NCI-H146 (cell line): ENCODE measurements around the gene MPRIP.

Source experiments
- DNase-seq: peaks from one replicate; lab custom pipeline; 2025; lab: John Stamatoyannopoulos, UW

MPRIP gene

DNA sequence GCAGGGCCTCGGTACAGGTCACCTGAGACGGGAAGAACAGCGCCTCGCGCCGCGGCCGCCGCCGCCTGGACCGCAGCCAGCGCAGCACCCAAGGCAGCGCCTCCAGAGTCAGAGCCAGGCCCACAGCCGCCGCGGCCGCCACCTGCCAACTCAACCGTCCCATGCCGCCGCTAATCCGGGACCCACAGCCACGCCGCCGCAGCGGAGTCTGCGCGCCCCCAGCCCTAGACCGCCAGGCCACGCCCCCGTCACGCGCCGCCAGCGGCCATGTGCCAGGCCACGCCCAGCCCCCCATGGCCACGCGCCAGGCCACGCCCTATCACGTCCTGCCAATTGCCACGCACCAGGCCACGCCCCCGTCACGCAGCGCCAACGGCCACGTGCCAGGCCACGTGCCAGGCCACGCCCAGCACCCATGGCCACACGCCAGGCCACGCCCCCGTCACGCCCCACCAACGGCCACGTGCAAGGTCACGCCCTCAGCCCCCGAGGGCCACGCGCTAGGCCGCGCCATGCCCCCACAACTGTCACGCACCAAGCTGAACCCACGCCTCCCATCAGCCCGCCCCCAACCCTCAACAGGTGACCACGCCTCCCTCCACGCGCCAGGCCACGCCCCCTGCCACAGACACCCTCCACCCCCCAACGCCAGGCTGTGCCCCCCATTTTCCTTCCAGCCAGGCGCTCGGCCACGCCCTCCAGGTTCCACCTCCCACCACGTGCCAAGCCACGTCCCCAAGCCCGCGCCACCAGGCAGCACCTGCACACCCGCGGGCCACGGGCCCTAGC is 164.1 kb downstream of the MPRIP start, which contains the start of gene PLD6:
TSS of gene PLD6 (minus strand) at position 210 of the 789 bp plus-strand sequence. CDS start at position 163, 47 bp downstream.
- DNase-seq, result peak; percentile 92

- no peak for DNase-seq
These were observed 164.7 kb downstream of the MPRIP start for GRCh38 chr17:17206913-17207335.

DNA sequence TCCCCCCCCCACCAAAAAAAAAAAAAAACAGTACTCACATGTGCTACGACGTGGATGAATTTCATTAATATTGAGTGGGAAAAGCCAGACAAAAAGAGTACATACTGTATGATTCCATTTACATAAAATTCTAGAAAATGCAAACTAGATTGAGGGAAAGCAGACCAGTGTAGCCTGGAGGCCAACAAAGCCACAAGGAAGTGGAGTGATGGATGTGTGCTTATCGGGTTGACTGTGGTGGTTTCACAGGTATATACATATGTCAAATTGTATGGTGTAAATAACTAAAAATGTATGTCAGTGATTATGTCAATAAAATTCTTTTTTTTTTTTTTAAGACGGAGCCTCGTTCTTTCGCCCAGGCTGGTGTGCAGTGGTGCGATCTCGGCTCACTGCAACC is 165.7 kb downstream of the MPRIP start:
- no peak for DNase-seq

- no peak for DNase-seq
These were observed 171.5 kb downstream of the MPRIP start for GRCh38 chr17:17213775-17214174.

- no peak for DNase-seq
These were observed 172.6 kb downstream of the MPRIP start for GRCh38 chr17:17214646-17215436.

DNA sequence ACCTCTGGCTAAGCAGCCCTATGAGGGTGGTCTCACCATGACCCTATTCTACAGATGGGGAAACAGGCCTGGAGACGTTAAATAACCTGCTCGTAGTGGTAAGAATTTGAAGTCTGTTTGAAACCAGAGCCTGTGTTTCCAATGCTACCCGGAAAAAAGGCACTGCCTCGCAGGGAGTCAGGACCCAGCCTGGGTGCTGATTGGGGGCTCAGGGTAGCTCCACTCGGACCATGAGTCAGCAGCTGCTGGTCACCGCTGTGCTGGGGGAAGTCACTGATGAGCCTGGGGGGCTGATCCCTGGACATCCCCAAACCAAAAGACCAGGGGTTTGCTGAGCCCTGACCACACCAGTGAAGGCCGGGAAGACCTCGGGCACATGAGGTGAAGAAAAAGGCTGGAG is 173.3 kb downstream of the MPRIP start:
- DNase-seq, result no peak

GRCh38 chr17:17216236-17216635 is 174.0 kb downstream of the MPRIP start:
- DNase-seq, result no peak

DNA sequence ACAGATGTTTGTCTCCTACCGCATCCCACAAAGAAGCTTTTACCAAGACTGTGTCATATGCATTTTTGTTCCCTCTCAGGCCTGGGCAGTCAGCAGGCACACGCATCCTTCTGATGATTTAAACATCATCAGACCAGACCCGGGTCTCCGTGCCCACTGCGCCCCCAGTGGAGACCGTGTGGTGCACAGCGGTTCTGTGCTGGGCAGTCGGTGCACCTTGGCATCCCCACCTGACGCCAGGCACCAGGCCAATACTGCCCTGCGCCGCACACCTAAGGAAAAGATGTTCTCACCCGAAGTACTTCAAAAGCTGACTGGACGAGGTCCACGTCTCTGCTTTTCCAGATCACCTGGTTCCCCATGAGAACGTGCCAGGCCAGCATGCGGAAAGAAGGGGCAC is 174.5 kb downstream of the MPRIP start:
- no peak for DNase-seq

GRCh38 chr17:17217995-17218394 is 175.7 kb downstream of the MPRIP start:
- DNase-seq, result no peak

GRCh38 chr17:17220529-17220928 is 178.3 kb downstream of the MPRIP start:
- DNase-seq, result peak; percentile 95

GRCh38 chr17:17221329-17221728 is 179.1 kb downstream of the MPRIP start:
- DNase-seq, result no peak

- no peak for DNase-seq
These were observed 181.5 kb downstream of the MPRIP start for GRCh38 chr17:17223736-17224135.

- DNase-seq, result no peak
These were observed 181.9 kb downstream of the MPRIP start for GRCh38 chr17:17224137-17224536.

- no peak for DNase-seq
These were observed 183.6 kb downstream of the MPRIP start for GRCh38 chr17:17225901-17226300.

- no peak for DNase-seq
These were observed 184.4 kb downstream of the MPRIP start for GRCh38 chr17:17226451-17227265.

DNA sequence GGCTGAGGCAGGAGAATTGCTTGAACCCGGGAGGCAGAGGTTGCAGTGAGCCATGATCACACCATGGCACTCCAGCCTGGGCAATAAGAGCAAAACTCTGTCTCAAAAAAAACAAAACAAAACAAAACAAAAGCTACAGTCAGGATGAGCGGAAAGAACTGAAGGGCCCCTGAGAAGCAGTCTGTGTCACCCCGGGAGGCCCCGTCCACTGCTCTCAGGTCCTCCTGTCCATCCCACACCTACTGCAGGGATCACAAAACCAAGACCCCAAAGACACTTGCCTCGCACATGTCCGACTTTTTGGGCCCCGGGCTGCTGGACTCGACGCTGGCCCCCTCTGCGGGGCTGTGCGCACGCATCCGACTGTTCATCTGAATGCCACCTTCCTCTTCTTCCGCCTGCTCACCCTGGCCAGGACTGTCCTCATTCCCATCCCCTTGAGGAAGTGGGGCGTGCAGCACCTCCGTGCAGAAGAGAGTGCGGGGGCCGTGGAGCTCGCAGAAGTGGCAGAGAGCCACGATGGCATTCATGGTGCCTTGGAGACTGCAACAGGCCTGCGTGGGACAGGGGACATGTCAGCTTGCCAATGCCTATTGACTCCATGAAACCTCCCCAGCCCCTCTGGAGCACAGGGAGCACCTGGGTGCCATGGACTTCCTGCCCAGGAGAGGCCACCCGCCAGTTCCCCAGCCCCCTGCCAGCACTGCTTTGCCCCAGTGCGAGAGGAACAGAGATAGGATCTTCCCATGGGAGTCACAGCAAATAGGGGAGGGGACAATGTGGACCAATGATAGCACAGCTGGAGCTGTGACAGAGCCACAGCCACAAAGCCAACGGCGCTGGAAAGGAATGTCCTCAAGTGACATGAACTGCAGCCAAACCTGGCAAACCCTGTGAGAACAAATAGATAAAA is 185.6 kb downstream of the MPRIP start:
- no peak for DNase-seq

- no peak for DNase-seq
These were observed 186.4 kb downstream of the MPRIP start for GRCh38 chr17:17228521-17229279.

DNA sequence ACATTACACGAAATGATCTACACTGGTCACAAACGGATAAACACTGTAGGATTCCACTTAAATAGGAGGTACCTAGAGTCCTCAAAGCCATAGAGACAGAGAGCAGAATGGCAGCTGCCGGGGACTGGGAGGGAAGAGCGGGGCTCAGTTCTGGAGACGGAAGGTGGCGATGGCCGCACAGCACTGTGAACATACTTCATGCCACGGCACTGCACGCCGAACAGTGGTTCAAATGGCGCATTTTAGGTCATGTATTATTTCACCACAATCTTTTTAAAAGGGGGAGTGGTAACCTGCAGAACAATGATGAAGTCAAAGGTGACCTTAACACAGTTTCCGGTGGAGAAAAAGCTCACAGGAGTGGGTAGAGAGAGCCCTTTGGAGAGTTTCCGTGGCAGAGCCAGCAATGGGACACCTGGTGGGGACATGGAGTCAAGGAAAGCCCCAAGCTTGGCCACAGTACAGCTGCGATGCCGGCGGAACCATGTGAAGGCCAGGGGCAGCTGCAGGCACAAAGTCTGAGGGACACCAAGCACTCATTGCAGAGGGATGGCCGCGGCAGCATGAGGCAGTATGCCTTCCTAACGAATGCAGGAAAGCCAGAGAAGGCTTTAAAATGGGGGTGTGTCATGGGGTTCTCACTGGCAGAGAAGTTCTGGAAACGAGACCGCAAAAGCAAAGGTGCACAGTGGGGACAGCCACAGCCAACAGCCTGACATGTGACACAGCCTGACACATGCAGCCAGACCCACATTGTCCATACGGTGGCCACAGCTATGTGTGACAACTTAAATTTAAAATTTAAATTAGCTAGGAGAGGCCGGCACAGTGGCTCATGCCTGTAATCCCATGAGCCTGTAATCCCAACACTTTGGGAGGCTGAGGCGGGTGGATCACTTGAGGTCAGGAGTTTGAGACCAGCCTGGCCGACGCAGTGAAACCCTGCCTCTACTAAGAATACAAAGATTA is 187.4 kb downstream of the MPRIP start:
- DNase-seq, result no peak

DNA sequence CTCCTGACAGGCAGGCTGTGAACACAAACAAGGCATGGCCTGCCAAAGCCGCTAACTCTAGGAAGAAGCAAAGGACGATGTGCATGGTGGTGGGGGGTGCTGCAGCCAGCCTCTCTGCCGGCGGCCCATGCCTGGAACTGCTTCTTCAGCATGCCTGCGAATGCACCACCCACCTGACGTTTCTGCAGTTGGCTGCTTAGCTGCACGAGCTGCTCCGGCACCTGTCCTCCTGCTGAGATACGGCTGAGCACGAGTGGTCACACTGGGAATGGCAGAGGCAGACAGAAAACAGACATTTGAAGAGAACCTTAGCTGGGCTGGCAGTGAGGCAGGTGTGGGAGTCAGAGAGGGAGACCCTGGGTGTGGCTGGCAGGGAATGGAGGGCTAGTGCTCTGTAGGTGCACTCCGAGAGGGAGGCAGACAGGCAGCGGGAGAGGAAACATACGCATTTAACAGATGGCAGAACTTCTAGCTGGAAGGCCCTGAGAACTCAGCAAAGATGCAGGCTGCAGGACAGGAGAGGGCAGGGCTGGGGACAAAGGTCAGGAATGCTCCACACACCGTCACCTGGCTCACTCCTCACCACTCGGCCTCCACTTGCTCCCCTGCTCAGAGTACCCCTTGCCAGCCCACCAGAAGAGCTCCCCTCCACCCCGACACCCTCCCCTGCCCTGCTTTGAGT is 189.5 kb downstream of the MPRIP start:
- DNase-seq, result no peak
